SK-N-SH treated with all-trans-retinoic acid at 6 μM for 48 hours (cell line): ENCODE data around the gene GLI3.

Experiments used
- ATAC-seq: fragments of 200-7000 bp; cut with Tn5 transposase; 3 replicates; pipeline ENCODE4 v1.9.1; 2020; ENCODE audit warnings: mild to moderate bottlenecking, moderate library complexity
- ARNTL ChIP-seq: fragments of 450-650 bp; formaldehyde crosslinking; IDR thresholded peaks from 2 replicates; pipeline ENCODE4 v1.5.0; 2020; ENCODE audit warnings: low read depth, mild to moderate bottlenecking, moderate library complexity, borderline replicate concordance
- BACH2 ChIP-seq: fragments of 250-450 bp; sonication (Bioruptor Pico); IDR thresholded peaks from 2 replicates; pipeline ENCODE4 v1.9.0; 2021; ENCODE audit warnings: mild to moderate bottlenecking, borderline replicate concordance
- CREB5 ChIP-seq: fragments of 250-450 bp; sonication (Bioruptor Pico); IDR thresholded peaks from 2 replicates; pipeline ENCODE4 v1.5.1; 2020; ENCODE audit warnings: low read depth, mild to moderate bottlenecking, moderate library complexity
- CSDC2 ChIP-seq: fragments of 250-450 bp; sonication (Bioruptor Pico); IDR thresholded peaks from 2 replicates; pipeline ENCODE4 v1.5.0; 2020; ENCODE audit warnings: mild to moderate bottlenecking, moderate library complexity
- CSRNP3 ChIP-seq: fragments of 250-450 bp; sonication (Bioruptor Pico); IDR thresholded peaks from 2 replicates; pipeline ENCODE4 v1.5.1; 2021; ENCODE audit warnings: mild to moderate bottlenecking, moderate library complexity
- GLIS3 ChIP-seq: fragments of 250-450 bp; sonication (Bioruptor Pico); IDR thresholded peaks from 2 replicates; pipeline ENCODE4 v1.5.0; 2020; ENCODE audit warnings: mild to moderate bottlenecking, moderate library complexity
- OSR1 ChIP-seq: fragments of 250-450 bp; sonication (Bioruptor Pico); IDR thresholded peaks from 2 replicates; pipeline ENCODE4 v1.8.0; 2022; ENCODE audit warnings: moderate library complexity, mild to moderate bottlenecking, inconsistent platforms
- PATZ1 ChIP-seq: fragments of 250-450 bp; sonication (Bioruptor Pico); IDR thresholded peaks from 2 replicates; pipeline ENCODE4 v1.8.0; 2020; ENCODE audit warnings: mild to moderate bottlenecking, moderate library complexity, borderline replicate concordance
- POU6F1 ChIP-seq: fragments of 250-450 bp; sonication (Bioruptor Pico); IDR thresholded peaks from 2 replicates; pipeline ENCODE4 v1.8.0; 2021; ENCODE audit warnings: low read depth, mild to moderate bottlenecking, moderate library complexity, borderline replicate concordance
- PPARA ChIP-seq: fragments of 250-450 bp; sonication (Bioruptor Pico); IDR thresholded peaks from 2 replicates; pipeline ENCODE4 v1.5.0; 2020; ENCODE audit warnings: mild to moderate bottlenecking, borderline replicate concordance
- RARB ChIP-seq: fragments of 250-450 bp; sonication (Bioruptor Pico); IDR thresholded peaks from 2 replicates; pipeline ENCODE4 v1.8.0; 2021; ENCODE audit warnings: mild to moderate bottlenecking, moderate library complexity
- SNAI2 ChIP-seq: fragments of 250-450 bp; sonication (Bioruptor Pico); IDR thresholded peaks from 2 replicates; pipeline ENCODE4 v1.5.0; 2020; ENCODE audit warnings: mild to moderate bottlenecking, moderate library complexity
- TCF4 ChIP-seq: fragments of 250-450 bp; sonication (Bioruptor Pico); IDR thresholded peaks from 2 replicates; pipeline ENCODE4 v1.8.0; 2021; ENCODE audit warnings: mild to moderate bottlenecking, moderate library complexity, borderline replicate concordance
- TOX ChIP-seq: fragments of 250-450 bp; sonication (Bioruptor Pico); IDR thresholded peaks from 2 replicates; pipeline ENCODE4 v1.8.0; 2021; ENCODE audit warnings: mild to moderate bottlenecking, moderate library complexity, borderline replicate concordance
- TSHZ2 ChIP-seq: fragments of 250-450 bp; sonication (Bioruptor Pico); IDR thresholded peaks from 2 replicates; pipeline ENCODE4 v1.5.0; 2020; ENCODE audit warnings: mild to moderate bottlenecking, moderate library complexity
- ZC3H10 ChIP-seq: fragments of 250-450 bp; sonication (Bioruptor Pico); IDR thresholded peaks from 2 replicates; pipeline ENCODE4 v1.5.1; 2021; ENCODE audit warnings: mild to moderate bottlenecking, moderate library complexity
- ZNF565 ChIP-seq: fragments of 450-650 bp; formaldehyde crosslinking; conservative IDR thresholded peaks from 2 replicates; pipeline ENCODE4 v1.5.0; 2020; ENCODE audit warnings: low read depth, mild to moderate bottlenecking, moderate library complexity
- ZNF70 ChIP-seq: fragments of 450-650 bp; formaldehyde crosslinking; IDR thresholded peaks from 2 replicates; pipeline ENCODE4 v1.5.0; 2020; ENCODE audit warnings: mild to moderate bottlenecking, moderate library complexity
- ZNF8 ChIP-seq: fragments of 450-650 bp; formaldehyde crosslinking; IDR thresholded peaks from 2 replicates; pipeline ENCODE4 v1.5.0; 2020; ENCODE audit warnings: mild to moderate bottlenecking, moderate library complexity

GLI3 gene

GRCh38 chr7:42126475-42127231 is 110.4 kb downstream of the GLI3 start:
- ATAC-seq: no peak
- TF ChIP-seq ZNF8 (CRISPR knock-in tag) (no peak), OSR1 (CRISPR knock-in tag) (no peak), PATZ1 (CRISPR knock-in tag) (no peak), TOX (CRISPR knock-in tag) (no peak), CSDC2 (CRISPR knock-in tag) (no peak), ZNF565 (CRISPR knock-in tag) (no peak), CREB5 (CRISPR knock-in tag) (no peak)

- TF ChIP-seq CSDC2 (CRISPR knock-in tag): no peak
- TF ChIP-seq ZNF8 (CRISPR knock-in tag): no peak
- TF ChIP-seq ZC3H10 (CRISPR knock-in tag): no peak
- TF ChIP-seq BACH2 (CRISPR knock-in tag): no peak
- no peak for TF ChIP-seq RARB (CRISPR knock-in tag)
- TF ChIP-seq CSRNP3: no peak
- no peak for TF ChIP-seq ZNF70 (CRISPR knock-in tag)
- TF ChIP-seq PPARA (CRISPR knock-in tag): no peak
- ATAC-seq: no peak
Measured at GRCh38 chr7:42125321-42125720, 111.7 kb downstream of the GLI3 start.

GRCh38 chr7:42123716-42124115 is 113.3 kb downstream of the GLI3 start:
- no peak for ATAC-seq
- TF ChIP-seq TSHZ2 (no peak), POU6F1 (no peak), TCF4 (CRISPR knock-in tag) (no peak), PPARA (CRISPR knock-in tag) (no peak), TOX (CRISPR knock-in tag) (no peak), RARB (CRISPR knock-in tag) (no peak), ARNTL (CRISPR knock-in tag) (no peak), PATZ1 (CRISPR knock-in tag) (no peak), ZC3H10 (CRISPR knock-in tag) (no peak), OSR1 (CRISPR knock-in tag) (no peak), CSRNP3 (no peak), GLIS3 (CRISPR knock-in tag) (no peak), SNAI2 (CRISPR knock-in tag) (no peak)
